ENCODE data around the gene SLC30A1. TPM values are rescaled to one million over a fixed set of nuclear protein-coding genes. Genes with fewer than 3 reads are reported as not detected.

Gene SLC30A1
- total and polyA plus RNA-seq, 10 of the 15 experiments (the other 5 are each of a cell fraction or from before 2014, with no cell fraction given): 3.5 to 14.1 (median 8.8) TPM

GRCh38 chr1:211546543-211546942, 32.4 kb downstream of the SLC30A1 start:
- Histone ChIP-seq H3K4me1 (ENCODE audit: control insufficient read depth, insufficient read depth, low read length) (0 out of 2 replicates have a peak, but pooled peaks cover 3% of the 10 kb centered on the region), H3K9me3 (replicated peaks; ENCODE audit: control insufficient read depth, insufficient read depth, low read length) (no peaks in the 10 kb centered on the region), H3K27ac (ENCODE audit: control insufficient read depth, insufficient read depth) (no peak overlapping the region), H3K27me3 (replicated peaks in 1 of 2; ENCODE audit: control insufficient read depth in 2 of 2, insufficient read depth in 2 of 2, low read length in 1 of 2) (no peaks in the 10 kb centered on the region), H3K9ac (ENCODE audit: control insufficient read depth, insufficient read depth, low read length) (no peak overlapping the region), H3K4me2 (ENCODE audit: control insufficient read depth, insufficient read depth) (no peak overlapping the region), H3K79me2 (ENCODE audit: control insufficient read depth, insufficient read depth, low read length) (no peaks in the 10 kb centered on the region), H4K20me1 (ENCODE audit: control insufficient read depth, insufficient read depth) (no peaks in the 10 kb centered on the region), H2AFZ (ENCODE audit: control insufficient read depth, low read depth, low read length) (no peak overlapping the region), H3K36me3 (ENCODE audit: control insufficient read depth in 2 of 2, insufficient read depth in 2 of 2, low read length in 1 of 2) (no peaks in the 10 kb centered on the region), H3K4me3 (no peak overlapping the region)
- ChIA-PET SMC1A (ENCODE audit: uncharacterized antibody, unreplicated experiment) (no interaction called here), RAD21 (ENCODE audit: unreplicated experiment) (interaction anchor here (1.0 kb wide), 1 partner anchor 19 kb away, joined by 3 read pairs; no protein-coding TSS in a partner anchor), POLR2A (no interaction called here), CTCF (no interaction called here)
- FAIRE-seq (no peak), ATAC-seq (no peak), DNase-seq (ENCODE audit: low read depth, low spot score) (no peak)
- WGBS (ENCODE audit: insufficient coverage, insufficient replicate concordance, low lambda C conversion rate, missing lambda C conversion rate): 68% methylated on average over 7 of the region's 7 CpGs
- TF ChIP-seq ZNF274 (IDR thresholded peaks at IDR 0.05; ENCODE audit: insufficient read depth, insufficient read length) (no peak), YY1 (IDR thresholded peaks at IDR 0.05; ENCODE audit: low read depth, low read length) (no peak), POU2F2 (IDR thresholded peaks at IDR 0.05; ENCODE audit: borderline replicate concordance, low read depth, low read length) (no peak)
- TF ChIP-seq, protein P1, sequence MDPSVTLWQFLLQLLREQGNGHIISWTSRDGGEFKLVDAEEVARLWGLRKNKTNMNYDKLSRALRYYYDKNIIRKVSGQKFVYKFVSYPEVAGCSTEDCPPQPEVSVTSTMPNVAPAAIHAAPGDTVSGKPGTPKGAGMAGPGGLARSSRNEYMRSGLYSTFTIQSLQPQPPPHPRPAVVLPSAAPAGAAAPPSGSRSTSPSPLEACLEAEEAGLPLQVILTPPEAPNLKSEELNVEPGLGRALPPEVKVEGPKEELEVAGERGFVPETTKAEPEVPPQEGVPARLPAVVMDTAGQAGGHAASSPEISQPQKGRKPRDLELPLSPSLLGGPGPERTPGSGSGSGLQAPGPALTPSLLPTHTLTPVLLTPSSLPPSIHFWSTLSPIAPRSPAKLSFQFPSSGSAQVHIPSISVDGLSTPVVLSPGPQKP (IDR thresholded peaks at IDR 0.05; ENCODE audit: low read depth, low read length): no peak
- intact Hi-C loops (cut with micrococcal nuclease; ENCODE audit: unreplicated experiment): no loop called here
- BruUV-seq (replicated peaks): no TSS peak
- in situ Hi-C loops (cut with MboI): no loop called here

DNA sequence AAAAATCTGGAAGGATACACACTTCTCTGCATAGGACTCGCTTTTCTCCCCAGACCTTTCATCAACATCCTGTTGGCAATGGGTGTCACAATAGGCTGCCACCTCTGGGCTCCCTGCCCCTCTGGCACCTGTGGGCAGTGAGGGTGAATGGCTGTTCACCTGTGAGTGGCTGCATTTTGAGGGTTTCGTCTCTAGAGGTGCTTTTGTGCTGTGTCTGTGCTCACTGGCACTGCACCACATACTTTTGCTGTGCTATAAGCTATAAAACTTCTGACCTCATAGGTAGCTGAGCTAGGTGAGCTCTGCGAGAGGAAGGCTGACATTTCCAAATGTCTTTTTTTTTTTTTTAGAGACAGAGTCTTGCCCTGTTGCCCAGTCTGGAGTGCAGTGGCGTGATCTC, 35.9 kb downstream of the SLC30A1 start:
- H3K9me3 ChIP-seq (replicated peaks; ENCODE audit: control insufficient read depth, insufficient read depth, low read length): peaks cover 5% of the 10 kb centered on the region; the same call in 2 of the 3 replicates
- in situ Hi-C loops (cut with MboI) (no loop called here), intact Hi-C loops (cut with micrococcal nuclease; ENCODE audit: unreplicated experiment) (no loop called here)
- CTCF ChIA-PET: no interaction called here
- SMC1A ChIA-PET (ENCODE audit: uncharacterized antibody, unreplicated experiment): interaction anchor here (0.6 to 1.5 kb wide), 5 partner anchors 8 to 719 kb away, joined by 3 to 7 read pairs (median 3); no protein-coding TSS in a partner anchor
- DNase-seq (ENCODE audit: low read depth, low spot score): no peak
- no peak for TF ChIP-seq MLLT1 (IDR thresholded peaks at IDR 0.05)
- no peak for TF ChIP-seq SMAD5 (IDR thresholded peaks at IDR 0.05; ENCODE audit: low read depth)
- TF ChIP-seq SIX5 (IDR thresholded peaks at IDR 0.05; ENCODE audit: low read depth, low read length, severe bottlenecking): no peak
- TF ChIP-seq, protein P1 (IDR thresholded peaks at IDR 0.05; ENCODE audit: low read depth, low read length): no peak
- TF ChIP-seq MYB (IDR thresholded peaks at IDR 0.05; ENCODE audit: borderline replicate concordance, low read depth, low read length): no peak
- no peak overlapping the region for H3K27ac ChIP-seq (ENCODE audit: control insufficient read depth, insufficient read depth)
- H3K27me3 ChIP-seq (replicated peaks in 1 of 2; ENCODE audit: control insufficient read depth in 2 of 2, insufficient read depth in 2 of 2, low read length in 1 of 2): no peaks in the 10 kb centered on the region
- H3K4me3 ChIP-seq: no peak overlapping the region
- H3K9ac ChIP-seq (ENCODE audit: control insufficient read depth, insufficient read depth, low read length): no peak overlapping the region
- no peaks in the 10 kb centered on the region for H3K79me2 ChIP-seq (ENCODE audit: control insufficient read depth, insufficient read depth, low read length)
- no peak overlapping the region for H3K4me2 ChIP-seq (ENCODE audit: control insufficient read depth, insufficient read depth)
- FAIRE-seq: no peak
- RAD21 ChIA-PET (ENCODE audit: unreplicated experiment): no interaction called here
- H3K36me3 ChIP-seq (ENCODE audit: control insufficient read depth in 2 of 2, insufficient read depth in 2 of 2, low read length in 1 of 2): no peaks in the 10 kb centered on the region
- ATAC-seq: no peak; the same call in 2 of the 3 replicates
- BruUV-seq (replicated peaks): no TSS peak
- H3K4me1 ChIP-seq (ENCODE audit: control insufficient read depth, insufficient read depth, low read length): no peaks in the 10 kb centered on the region
- H4K20me1 ChIP-seq (ENCODE audit: control insufficient read depth, insufficient read depth): no peaks in the 10 kb centered on the region
- WGBS (ENCODE audit: insufficient coverage, insufficient replicate concordance, low lambda C conversion rate, missing lambda C conversion rate): 68% methylated on average over 4 of the region's 4 CpGs
- no peak overlapping the region for H2AFZ ChIP-seq (ENCODE audit: control insufficient read depth, low read depth, low read length)
- POLR2A ChIA-PET: no interaction called here
